ENCODE measurements around the gene FAM53B.

GRCh38 chr10:124678557-124679240 is 65.5 kb downstream of the FAM53B start:
- TF ChIP-seq CTCF (IDR thresholded peaks at IDR 0.05) (no peak), POLR2A (IDR thresholded peaks at IDR 0.05) (no peak)

Data from Peyer's patch (tissue), 4 donors.